GM21526 (cell line): Measurements from ENCODE around the gene GAS1.

ENCODE experiments used
- ATAC-seq: cut with Tn5 transposase; IDR thresholded peaks from one replicate; pipeline ENCODE4 v1.9.1; 2021; ENCODE audit warnings: moderate library complexity; ENCODE audit not compliant: unreplicated experiment, low FRiP score

The GAS1 gene

DNA sequence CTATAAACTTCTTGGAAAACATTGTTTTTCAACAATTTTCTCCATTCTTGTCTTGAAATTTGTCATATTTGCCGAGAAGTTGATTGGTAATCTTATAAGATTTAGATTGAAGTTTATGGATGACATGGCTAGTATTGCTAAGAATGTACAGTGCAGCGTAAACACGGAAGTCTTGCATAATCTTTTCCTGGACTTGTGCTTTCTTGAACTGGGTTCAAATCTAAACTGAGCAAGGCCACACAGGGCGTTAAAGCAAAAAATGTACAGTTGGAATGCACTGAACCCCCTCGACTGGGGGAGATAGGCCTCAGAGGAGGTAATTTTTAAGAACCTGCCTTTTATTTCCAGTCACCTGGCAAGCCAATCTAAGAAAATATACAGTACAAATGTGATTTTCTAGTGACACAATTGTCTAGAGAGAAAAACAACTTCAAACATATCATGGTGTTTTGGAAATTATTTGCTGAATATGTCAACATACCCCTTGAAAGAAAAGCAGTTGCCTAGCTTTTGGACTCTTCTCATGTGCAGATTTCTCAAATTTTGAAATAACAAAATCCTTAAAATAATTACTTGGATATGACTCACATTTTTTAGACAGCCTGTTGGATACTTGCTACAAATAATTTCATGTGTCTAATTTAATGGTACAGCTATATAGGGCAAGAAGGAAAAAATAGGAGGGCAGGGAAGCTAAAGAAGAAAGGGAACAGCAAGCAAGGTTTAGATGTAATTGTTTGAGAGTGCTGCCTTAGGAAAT, 18.5 kb upstream of the GAS1 start:
- no peak for ATAC-seq

DNA sequence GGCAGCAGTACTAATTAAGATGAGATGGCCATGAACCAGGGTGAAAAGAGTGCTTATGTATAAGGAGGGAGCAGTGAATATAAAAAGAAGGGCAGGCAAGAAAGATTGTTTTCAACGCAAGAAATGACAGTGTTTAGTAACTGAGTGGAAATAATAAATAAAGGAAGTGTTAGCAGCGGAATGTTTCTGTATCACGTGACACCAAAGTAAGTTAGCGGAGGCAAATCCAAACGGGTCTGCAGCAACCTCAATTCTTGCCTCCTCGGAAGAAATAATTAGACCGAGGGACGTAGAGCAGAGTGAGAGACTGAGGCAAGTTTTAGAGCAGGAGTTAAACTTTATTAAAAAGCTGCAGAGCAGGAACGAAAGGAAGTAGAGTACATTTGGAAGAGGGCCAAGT, 15.4 kb upstream of the GAS1 start:
- ATAC-seq, result no peak

DNA sequence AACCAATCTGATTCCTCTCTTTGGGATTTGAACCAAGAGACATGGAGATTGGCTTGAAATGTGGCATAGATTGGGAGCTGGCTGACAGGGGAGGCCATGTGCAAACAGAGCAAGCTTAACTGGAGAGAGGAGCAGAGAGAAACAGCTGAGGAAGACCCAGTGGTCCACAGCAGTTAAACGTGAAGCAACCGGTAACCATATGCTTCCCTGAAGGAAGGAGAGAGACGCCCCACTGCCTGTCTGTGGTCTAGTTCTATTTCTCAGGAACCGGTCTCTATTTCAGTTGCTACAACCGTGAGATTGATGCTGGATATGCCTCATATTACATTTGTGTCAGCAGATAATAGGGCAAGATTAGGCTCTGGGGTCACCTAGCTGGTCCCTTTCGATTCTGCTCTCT, 13.6 kb upstream of the GAS1 start:
- no peak for ATAC-seq

DNA sequence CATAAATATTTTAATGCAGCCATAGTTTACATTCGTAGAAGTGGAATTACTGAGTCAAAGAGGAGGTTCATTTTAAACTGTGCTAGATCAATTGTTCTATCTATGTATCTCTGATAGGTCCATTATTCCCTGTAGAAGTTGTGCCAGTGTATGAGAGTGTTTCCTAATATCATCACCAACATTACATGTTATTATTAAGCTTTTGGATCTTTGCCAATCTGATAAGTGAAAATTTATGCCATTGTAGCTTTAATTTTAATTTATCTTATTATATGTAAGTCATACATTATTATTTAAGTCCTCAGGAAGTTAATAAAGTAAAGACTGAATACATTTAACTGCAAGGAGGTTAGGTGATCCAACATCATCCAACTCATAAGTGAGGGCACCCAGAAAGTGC, 10.9 kb upstream of the GAS1 start:
- ATAC-seq, result no peak

DNA sequence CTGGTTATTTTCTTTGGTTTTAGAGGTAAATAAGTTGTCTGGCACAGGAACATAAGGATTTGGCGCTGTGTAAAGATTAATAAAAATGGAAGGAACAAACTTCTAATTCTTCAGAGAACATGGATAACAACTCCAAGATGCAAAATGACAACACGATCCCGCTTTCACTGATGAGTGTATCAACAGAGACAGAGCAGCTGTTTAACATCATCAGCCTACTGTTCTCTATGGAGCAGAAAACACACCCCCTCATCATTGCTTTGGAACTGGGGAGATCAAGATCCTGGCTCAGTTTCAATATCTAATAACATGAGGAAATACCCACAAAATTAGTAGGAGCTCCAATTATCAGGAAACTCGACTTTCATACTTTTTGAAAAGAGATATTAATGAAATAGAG, 8.3 kb upstream of the GAS1 start:
- ATAC-seq, result no peak

DNA sequence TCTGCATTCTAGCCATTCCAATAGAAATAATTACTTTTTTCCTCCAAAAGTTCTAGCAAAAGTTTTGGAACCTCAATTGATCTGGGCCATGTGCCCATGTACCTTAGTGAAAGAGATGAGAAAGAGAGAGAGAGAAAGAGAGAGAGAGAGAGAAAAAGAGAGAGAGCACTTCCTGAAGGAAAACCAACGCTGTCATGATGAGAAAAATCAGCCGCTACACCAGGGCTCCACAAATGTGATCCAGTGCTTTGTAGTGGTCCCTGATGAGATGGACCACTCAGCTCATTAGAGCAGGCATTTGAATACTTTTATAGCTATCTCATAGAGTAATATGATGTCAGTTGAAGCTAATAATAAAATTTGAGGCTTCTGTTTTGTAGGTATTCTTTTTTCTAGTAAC, 7.7 kb upstream of the GAS1 start:
- no peak for ATAC-seq

DNA sequence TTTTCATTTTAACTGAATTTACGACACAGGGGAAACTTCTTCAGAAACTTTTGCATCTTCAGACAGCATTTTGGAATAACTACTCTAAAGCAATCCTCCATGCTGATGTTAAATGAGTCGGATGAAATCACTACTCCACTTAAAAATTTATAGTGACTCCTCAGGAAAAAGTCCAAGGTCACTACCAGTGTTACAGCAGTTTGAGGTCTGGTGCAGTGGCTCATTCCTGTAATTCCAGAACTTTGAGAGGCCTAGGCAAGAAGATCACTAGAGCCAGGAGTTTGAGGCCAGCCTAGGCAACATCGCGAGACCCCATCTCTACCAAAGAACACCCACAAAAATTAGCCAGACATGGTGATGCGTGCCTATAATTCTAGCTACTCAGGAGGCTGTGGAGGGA, 5.9 kb upstream of the GAS1 start:
- ATAC-seq, result no peak

DNA sequence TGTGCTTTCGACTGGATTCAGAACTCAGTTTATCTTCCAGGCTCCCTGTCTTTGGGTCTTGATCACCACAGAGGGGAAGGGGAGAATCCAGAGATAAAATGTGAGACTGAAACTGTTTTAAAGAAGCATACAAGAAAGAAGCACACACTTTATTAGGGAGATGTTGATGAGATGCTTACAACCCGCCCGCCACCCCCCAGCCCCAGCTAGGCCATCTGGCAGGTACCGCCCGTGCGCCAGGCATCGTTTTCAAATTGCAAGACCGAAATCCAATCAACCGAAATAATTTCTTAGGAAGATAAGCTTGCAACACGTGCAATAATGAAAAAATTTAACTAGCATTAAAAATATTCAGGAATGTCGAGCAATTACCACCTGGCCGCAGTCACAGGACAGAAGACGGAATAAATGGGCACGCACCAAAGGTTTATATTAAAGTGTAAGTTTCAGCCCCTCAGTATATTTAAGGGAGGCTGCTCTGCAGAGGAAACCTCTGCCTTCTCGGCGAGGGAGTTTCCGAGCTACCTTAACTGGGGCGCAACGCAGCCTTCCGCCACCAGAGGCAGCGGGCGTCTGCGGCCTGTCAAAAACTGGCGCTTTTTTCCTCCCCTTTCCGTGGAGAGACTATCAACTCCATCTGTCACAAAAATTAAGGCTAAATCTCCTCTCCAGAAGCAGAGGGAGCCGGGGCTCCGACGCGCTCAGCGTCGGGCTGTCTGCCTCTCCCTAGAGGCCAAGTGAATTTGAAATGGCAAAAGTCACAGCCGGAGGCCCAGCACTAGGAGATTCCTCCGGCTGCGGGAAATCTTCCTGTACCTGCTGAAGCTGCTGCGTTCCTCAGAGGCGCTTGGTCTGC, 996 bp upstream of the GAS1 start:
- peak; percentile 59 for ATAC-seq

DNA sequence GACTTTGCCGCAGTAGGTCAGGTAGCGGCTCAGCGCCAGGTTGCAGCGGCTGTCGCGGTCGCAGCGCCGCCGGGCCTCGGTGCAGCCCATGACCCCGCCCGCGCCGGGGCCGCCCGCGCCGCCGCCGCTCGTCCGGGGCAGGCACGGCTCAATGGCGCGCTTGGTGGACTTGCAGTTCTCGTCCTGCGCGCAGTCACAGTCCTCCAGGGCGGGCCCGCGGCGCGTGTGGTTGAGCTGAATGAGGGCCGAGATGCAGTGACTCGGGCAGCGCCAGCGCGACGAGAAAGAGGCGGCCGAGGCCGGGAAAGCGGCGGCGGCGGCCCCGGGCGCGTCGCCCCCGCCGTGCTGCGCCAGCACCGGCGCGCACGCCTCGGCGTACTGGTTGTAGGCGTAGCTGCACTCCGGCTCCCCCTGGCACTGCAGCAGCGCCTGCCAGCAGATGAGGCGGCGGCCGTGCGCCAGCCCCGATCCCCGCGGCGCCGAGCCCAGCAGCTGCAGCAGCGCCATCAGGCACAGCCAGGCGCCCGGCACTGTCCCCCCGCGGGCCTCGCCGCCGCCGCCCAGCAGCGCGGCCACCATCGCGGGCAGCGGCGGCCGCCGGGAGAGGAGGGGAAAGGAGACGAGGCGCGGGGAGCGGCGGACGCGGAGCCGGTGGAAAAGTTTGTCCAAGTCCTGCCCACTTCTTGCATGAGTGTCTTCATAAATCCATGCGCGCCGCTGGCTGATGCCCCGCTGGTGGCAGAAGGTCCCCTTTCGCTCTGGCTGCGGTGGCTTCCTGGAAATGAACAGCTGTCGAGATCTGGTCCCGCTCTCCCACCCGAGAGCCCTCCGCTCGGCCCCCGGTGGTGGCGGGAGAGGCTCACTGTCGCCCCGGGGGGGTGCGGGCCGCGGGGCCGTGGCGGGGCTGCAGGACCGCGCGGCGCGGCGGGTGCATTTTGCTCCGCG, 833 bp downstream of the GAS1 start:
- ATAC-seq, result peak; percentile 54

DNA sequence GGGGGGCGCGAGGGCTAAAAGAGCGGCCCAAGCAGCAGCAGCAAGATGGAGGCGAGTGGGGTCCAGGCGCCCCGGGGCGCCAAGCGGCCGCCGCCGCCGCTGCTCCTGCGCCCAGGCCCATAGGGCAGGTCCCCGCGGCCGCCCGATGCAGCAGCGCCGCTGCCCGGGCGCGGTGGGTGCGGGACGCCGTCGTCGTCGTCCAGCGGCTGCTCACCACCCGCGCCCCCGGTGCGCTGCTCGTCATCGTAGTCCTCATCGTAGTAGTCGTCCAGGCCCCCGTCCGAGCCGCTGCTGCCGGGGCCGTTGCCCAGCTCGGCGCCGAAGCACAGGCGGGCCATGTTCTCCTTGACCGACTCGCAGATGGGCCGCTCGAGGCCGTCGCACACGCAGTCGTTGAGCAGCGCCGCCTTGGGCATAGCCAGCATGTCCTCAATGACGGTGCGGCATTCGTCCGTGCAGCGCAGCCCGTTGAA, 1.5 kb downstream of the GAS1 start:
- peak; percentile 2 for ATAC-seq

DNA sequence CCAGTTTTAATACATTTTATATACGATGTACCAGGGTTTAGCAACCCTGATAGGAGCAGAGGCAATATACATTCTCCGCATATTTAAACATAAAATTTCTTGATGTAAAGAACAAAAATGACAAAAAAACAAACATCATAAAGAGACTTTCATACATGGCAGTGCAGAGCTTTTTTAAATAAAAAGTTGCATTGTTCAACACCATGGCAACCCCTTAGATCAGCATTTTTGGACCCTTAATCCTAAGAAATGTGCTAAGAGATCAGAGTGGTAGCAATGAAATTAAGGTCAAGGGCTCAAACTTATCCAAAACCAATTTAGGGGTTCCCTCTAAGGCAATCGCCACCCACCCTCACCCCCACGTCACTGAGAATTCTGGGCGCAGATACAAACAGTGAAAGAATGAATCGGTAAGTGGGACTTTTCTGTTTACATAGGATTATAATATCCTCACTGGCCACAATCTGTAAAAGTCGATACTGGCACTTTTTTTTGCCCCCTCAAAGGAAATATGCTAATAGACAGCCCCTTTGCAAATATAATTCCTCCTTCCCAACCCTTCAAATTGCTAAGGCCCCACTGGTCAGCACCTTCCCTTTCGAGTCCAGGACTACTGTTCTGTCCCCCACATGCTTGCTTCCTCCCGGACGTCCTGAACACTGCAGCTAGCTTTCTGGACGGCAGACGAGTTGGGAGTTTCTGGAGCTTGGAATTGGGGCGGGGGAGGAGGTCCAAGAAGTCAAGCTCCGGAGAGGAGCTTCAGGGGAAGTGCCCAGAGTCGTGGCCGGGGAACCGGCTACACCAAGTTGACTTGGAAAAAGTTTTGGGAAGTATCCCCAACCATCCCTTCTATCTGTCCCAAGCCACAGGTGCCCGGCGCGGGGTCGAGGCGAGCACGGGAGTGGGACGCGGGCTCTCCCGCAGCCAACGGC, 2.2 kb downstream of the GAS1 start:
- ATAC-seq, result no peak

DNA sequence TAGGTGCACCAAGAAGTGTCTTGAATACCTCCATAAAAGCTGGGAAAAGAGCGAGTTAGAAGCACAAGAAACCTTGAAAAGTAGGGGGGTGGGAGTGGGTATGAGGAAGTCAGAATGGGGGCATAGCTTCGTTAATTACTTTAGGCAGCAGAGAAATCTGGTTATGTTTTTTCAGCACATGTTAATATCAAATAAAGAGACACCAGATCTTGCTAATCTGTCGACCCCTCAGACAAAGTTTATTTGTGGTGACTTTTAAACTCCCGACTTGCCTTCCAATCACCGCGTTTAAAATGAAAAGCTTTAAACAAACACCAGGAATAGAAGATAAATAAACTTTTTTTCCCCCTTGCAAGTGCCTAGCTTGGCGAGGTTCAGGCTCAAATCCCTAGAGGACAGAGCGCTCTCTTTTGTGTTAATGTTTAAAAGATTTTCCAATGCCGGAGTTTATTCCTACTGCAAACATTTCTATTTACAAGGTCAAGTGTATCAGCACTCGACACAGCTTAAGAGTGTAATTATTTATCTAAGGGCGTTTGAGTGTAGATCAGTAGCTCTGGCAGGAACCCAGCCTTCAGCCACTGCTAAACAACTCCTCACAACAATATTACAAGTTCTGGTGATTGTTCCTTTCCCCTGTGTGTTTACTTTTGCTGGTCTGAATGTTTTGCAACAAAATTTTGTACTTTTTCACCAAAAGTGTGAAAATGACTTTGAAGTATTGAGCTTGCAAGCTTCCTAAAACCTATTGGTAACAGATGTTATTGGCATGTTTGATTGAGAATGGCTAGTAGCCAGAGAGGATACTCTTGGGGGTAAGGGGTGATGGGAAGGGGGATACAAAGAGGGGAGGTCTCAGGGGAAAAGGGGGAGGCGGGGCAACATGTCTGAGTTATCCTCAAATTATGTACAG, 3.8 kb downstream of the GAS1 start:
- no peak for ATAC-seq

DNA sequence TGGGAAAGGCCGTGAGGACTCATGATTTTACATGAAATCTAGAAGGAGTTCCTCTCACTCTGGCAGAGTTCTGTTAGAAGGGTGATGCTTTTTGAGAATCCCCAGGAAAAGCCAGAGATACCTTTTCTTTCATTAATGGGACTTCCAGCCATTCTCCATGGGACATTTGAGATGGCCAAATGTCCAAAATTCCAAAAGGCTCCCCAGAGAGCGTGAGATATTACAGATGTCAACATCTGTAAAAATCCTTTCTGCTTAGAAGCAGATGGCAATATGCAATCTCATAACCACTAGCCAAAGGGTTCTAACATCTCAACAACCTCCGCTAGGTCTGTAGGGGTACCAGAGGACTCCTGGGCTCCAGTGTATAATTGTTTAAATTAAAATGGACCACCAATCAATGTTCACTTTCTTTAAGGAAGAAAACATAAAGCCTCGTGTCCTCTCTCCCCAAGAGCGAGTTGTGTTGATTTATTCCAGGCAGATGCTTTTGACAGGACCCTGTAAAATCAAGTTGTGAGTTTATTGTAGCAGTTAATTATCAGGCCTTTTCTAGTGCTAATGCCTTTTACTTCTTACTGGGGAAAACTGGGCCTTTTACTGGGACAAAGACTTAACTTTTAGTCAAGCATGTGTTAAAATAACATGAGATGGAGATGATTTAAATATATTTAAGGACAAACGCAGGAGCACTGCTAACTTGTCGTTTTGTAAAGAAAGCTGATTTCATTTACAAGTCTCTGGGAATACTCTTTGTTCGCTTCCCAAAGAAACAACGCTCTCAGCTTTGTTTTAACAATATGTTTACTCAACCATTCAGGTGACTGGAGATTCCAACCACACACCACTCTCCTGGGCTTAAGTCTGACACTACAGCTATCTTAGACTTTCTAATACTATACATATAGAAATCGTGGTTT, 4.8 kb downstream of the GAS1 start:
- ATAC-seq, result no peak

DNA sequence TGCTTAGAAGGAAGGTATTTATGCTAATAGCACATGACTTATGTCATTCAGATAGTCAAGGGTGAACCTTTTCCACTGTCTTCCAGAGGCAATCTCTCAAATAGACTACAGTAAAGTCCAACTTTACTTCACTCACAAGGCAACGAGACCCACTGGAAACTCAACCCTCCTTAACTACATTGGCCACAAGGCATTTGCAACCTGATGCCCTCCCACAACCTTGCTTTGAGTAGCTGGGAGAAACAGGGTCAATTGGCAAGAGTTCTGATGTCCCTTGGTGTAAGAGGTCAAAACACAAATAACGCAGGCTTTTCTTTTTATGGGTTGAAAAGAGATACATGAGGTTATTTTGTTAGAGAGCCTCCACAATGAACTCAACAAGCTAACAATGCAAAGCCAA, 6.1 kb downstream of the GAS1 start:
- ATAC-seq, result no peak

DNA sequence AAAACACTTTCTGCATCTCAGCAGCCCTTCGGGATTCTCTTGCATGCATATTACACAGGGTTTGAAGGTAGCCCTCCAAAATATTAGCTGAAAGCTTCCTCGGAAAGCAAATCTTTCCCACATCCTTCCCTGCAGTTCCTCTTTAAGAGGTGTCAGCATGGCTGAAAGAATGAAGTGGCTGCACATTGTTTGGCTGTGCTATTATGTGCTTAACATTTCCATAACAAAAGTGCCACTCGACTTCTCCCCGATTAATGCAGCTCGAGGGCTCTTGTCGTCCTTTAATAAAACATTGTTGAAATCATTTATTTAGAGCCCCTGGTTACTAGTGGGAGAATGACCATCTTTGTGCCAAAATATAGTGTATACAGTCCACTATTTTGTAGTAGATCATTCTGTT, 6.5 kb downstream of the GAS1 start:
- no peak for ATAC-seq

DNA sequence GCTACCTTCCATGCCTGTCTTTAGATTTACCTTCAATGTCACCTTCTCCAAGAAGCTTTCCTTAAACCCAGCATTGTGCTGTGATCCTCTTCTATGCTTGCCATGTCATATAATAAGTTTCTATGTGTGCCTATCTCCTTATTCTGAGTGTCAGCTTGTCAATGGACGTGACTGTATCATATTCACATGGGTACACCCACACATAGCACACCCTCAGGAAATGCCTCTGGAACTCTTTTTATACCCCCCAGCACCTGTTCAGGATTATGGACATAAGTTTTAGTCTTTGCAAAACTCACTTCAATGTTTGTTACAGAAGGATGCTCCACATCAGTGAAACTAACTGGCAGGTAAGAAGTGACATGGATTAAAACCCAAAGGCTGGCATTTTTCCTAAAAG, 7.4 kb downstream of the GAS1 start:
- no peak for ATAC-seq

DNA sequence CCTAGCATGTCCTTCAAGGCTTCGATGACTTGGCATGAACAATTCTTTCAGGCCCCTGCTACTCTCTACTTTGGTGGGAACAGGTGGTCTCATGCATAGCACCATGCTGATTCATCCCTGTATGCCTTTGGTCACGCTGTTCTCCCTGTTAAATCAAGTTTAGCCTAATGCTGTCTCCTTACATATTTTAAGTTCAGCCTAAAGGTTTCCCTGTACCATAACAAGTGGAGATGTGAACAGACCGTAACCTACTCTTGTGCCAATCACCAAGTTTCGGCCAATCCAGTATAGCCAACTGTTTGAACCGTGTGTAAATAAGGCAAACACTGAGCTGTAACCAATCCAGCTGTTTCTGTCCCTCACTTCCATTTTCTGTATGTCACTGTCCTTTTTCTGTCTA, 8.0 kb downstream of the GAS1 start:
- ATAC-seq, result no peak

DNA sequence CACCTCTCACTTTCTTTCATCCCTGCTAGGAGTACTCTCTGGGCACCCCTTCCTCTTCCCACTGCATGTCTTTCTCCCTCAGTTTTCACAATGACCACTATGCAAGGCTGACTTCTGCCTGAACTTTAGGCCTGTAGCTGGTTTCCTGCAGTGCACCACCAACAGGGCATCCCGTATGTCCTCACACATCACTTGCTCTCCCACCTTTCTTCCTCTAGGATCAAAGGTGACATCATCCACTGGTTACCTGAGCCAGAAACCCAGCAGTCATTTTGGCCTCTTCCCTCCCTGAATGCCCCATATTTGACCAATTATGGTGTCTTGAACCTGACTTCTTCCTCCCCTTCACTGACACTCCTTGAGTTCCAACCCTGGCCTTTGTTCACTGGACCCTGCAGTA, 8.5 kb downstream of the GAS1 start:
- no peak for ATAC-seq
